ENCODE data around the gene MIOS. TPM values are rescaled to one million over a fixed set of nuclear protein-coding genes. Genes with fewer than 3 reads are reported as not detected.

MIOS gene
- total and polyA plus RNA-seq, 4 donors = 7.4 to 35.6 (median 12.2) TPM

DNA sequence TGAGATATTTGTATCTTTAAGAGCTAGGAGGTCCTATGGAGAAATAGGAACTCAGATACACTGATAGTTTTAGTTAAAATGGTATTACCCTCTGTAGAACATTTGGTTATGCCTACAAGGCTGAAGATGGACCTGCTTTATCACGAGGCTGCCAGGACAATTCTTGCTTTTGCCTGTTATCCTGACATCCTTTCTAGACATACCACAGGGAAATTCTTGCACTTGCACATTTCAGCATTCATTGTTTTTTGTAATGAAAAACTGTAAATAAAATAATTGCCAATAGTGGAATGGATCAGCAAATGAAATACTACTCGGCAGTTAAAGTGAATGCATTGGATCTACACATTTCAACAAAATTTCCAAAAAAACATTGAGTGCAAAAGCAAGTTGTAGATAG, 40.7 kb upstream of the MIOS start:
- H3K9me3 ChIP-seq (ENCODE audit: control insufficient read depth in 4 of 4, low read length in 3 of 4) = no peaks in the 10 kb centered on the region
- no peak for DNase-seq (ENCODE audit: low spot score)

DNA sequence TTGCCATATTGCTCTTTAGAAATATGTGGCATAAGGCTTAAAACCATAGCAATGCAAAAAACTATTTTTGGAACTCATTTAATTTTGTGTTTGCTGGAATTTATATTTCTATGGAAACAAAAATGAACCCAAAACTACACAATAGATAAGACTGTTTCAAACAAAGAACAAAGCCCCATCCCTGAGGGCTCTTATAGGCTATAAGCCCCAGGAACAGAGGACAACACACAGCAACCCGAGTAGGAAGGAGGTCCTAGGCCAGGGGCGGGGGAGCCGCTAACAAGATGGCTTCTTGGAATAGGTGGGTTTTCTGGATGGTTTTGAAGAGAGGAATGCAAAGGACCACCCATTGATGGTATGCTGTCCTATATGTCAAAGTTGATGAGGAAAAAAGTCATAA, 39.6 kb upstream of the MIOS start:
- TF ChIP-seq, protein P1, sequence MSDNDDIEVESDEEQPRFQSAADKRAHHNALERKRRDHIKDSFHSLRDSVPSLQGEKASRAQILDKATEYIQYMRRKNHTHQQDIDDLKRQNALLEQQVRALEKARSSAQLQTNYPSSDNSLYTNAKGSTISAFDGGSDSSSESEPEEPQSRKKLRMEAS (IDR thresholded peaks at IDR 0.05) = no peak
- TF ChIP-seq FOXA2 (IDR thresholded peaks at IDR 0.05) (no peak), RXRA (IDR thresholded peaks at IDR 0.05) (no peak), HNF4A (conservative IDR thresholded peaks at IDR 0.05) (no peak), RAD21 (IDR thresholded peaks at IDR 0.05) (no peak), YY1 (IDR thresholded peaks at IDR 0.05) (no peak), SP1 (IDR thresholded peaks at IDR 0.05) (no peak), TAF1 (conservative IDR thresholded peaks at IDR 0.05) (no peak), JUND (IDR thresholded peaks at IDR 0.05) (no peak), HNF4G (IDR thresholded peaks at IDR 0.05) (no peak), EGR1 (IDR thresholded peaks at IDR 0.05; ENCODE audit: low read depth in 2 of 2) (no peak)
- TF ChIP-seq, protein P2, sequence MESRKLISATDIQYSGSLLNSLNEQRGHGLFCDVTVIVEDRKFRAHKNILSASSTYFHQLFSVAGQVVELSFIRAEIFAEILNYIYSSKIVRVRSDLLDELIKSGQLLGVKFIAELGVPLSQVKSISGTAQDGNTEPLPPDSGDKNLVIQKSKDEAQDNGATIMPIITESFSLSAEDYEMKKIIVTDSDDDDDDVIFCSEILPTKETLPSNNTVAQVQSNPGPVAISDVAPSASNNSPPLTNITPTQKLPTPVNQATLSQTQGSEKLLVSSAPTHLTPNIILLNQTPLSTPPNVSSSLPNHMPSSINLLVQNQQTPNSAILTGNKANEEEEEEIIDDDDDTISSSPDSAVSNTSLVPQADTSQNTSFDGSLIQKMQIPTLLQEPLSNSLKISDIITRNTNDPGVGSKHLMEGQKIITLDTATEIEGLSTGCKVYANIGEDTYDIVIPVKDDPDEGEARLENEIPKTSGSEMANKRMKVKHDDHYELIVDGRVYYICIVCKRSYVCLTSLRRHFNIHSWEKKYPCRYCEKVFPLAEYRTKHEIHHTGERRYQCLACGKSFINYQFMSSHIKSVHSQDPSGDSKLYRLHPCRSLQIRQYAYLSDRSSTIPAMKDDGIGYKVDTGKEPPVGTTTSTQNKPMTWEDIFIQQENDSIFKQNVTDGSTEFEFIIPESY (IDR thresholded peaks at IDR 0.05) = no peak
- WGBS = 98% methylated on average over 3 of the region's 3 CpGs
- no peaks in the 10 kb centered on the region for H3K4me1 ChIP-seq (ENCODE audit: control insufficient read depth in 4 of 4, insufficient read depth in 4 of 4, low read length in 3 of 4)
- no peaks in the 10 kb centered on the region for H3K27me3 ChIP-seq (ENCODE audit: control insufficient read depth in 4 of 4, insufficient read depth in 4 of 4, low read length in 3 of 4)
- H3K4me3 ChIP-seq (ENCODE audit: low read depth in 1 of 3, low read length in 3 of 3) = no peak overlapping the region
- H3K27ac ChIP-seq (ENCODE audit: low read depth in 1 of 2, low read length in 2 of 2) = no peak overlapping the region
- H3K36me3 ChIP-seq (ENCODE audit: control insufficient read depth in 4 of 4, insufficient read depth in 3 of 4, low read depth in 1 of 4, low read length in 3 of 4) = no peaks in the 10 kb centered on the region
- no peak for DNase-seq (ENCODE audit: low spot score)
- H3K9me3 ChIP-seq (ENCODE audit: control insufficient read depth in 4 of 4, low read length in 3 of 4) = no peaks in the 10 kb centered on the region
- H3K9ac ChIP-seq (ENCODE audit: low read depth in 1 of 2, low read length in 2 of 2) = no peak overlapping the region

More for the DNA sequence above, 40.7 kb upstream of the MIOS start:
- Histone ChIP-seq H3K9ac (ENCODE audit: low read depth in 1 of 2, low read length in 2 of 2) (no peak overlapping the region), H3K36me3 (ENCODE audit: control insufficient read depth in 4 of 4, insufficient read depth in 3 of 4, low read depth in 1 of 4, low read length in 3 of 4) (no peaks in the 10 kb centered on the region), H3K27ac (ENCODE audit: low read depth in 1 of 2, low read length in 2 of 2) (no peak overlapping the region), H3K4me3 (ENCODE audit: low read depth in 1 of 3, low read length in 3 of 3) (no peak overlapping the region), H3K27me3 (ENCODE audit: control insufficient read depth in 4 of 4, insufficient read depth in 4 of 4, low read length in 3 of 4) (no peaks in the 10 kb centered on the region), H3K4me1 (ENCODE audit: control insufficient read depth in 4 of 4, insufficient read depth in 4 of 4, low read length in 3 of 4) (no peaks in the 10 kb centered on the region)
- TF ChIP-seq RAD21 (IDR thresholded peaks at IDR 0.05) (no peak), RXRA (IDR thresholded peaks at IDR 0.05) (no peak), HNF4A (conservative IDR thresholded peaks at IDR 0.05) (no peak), EGR1 (IDR thresholded peaks at IDR 0.05; ENCODE audit: low read depth in 2 of 2) (no peak), GABPA (IDR thresholded peaks at IDR 0.05 in 1 of 2, conservative IDR thresholded peaks at IDR 0.05 in 1 of 2) (no peak), JUND (IDR thresholded peaks at IDR 0.05) (no peak), FOXA1 (IDR thresholded peaks at IDR 0.05) (no peak), TAF1 (conservative IDR thresholded peaks at IDR 0.05) (no peak), NR2F2 (IDR thresholded peaks at IDR 0.05) (no peak), SP1 (IDR thresholded peaks at IDR 0.05) (no peak), HNF4G (IDR thresholded peaks at IDR 0.05) (no peak)
- TF ChIP-seq, protein P2 (IDR thresholded peaks at IDR 0.05) = no peak
- TF ChIP-seq, protein P3, sequence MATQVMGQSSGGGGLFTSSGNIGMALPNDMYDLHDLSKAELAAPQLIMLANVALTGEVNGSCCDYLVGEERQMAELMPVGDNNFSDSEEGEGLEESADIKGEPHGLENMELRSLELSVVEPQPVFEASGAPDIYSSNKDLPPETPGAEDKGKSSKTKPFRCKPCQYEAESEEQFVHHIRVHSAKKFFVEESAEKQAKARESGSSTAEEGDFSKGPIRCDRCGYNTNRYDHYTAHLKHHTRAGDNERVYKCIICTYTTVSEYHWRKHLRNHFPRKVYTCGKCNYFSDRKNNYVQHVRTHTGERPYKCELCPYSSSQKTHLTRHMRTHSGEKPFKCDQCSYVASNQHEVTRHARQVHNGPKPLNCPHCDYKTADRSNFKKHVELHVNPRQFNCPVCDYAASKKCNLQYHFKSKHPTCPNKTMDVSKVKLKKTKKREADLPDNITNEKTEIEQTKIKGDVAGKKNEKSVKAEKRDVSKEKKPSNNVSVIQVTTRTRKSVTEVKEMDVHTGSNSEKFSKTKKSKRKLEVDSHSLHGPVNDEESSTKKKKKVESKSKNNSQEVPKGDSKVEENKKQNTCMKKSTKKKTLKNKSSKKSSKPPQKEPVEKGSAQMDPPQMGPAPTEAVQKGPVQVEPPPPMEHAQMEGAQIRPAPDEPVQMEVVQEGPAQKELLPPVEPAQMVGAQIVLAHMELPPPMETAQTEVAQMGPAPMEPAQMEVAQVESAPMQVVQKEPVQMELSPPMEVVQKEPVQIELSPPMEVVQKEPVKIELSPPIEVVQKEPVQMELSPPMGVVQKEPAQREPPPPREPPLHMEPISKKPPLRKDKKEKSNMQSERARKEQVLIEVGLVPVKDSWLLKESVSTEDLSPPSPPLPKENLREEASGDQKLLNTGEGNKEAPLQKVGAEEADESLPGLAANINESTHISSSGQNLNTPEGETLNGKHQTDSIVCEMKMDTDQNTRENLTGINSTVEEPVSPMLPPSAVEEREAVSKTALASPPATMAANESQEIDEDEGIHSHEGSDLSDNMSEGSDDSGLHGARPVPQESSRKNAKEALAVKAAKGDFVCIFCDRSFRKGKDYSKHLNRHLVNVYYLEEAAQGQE (IDR thresholded peaks at IDR 0.05) = no peak
- TF ChIP-seq, protein P4, sequence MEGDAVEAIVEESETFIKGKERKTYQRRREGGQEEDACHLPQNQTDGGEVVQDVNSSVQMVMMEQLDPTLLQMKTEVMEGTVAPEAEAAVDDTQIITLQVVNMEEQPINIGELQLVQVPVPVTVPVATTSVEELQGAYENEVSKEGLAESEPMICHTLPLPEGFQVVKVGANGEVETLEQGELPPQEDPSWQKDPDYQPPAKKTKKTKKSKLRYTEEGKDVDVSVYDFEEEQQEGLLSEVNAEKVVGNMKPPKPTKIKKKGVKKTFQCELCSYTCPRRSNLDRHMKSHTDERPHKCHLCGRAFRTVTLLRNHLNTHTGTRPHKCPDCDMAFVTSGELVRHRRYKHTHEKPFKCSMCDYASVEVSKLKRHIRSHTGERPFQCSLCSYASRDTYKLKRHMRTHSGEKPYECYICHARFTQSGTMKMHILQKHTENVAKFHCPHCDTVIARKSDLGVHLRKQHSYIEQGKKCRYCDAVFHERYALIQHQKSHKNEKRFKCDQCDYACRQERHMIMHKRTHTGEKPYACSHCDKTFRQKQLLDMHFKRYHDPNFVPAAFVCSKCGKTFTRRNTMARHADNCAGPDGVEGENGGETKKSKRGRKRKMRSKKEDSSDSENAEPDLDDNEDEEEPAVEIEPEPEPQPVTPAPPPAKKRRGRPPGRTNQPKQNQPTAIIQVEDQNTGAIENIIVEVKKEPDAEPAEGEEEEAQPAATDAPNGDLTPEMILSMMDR (IDR thresholded peaks at IDR 0.05; ENCODE audit: low read depth, low read length, missing input control) = no peak
- TF ChIP-seq, protein P5, sequence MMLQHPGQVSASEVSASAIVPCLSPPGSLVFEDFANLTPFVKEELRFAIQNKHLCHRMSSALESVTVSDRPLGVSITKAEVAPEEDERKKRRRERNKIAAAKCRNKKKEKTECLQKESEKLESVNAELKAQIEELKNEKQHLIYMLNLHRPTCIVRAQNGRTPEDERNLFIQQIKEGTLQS (IDR thresholded peaks at IDR 0.05) = no peak
- TF ChIP-seq, protein P1 (IDR thresholded peaks at IDR 0.05) = no peak
- 91% methylated on average over 2 of the region's 2 CpGs for WGBS
